HG02981 (cell line): Measurements from ENCODE around the gene ABHD14A.

Source experiments
- ATAC-seq: cut with Tn5 transposase; IDR thresholded peaks from one replicate; pipeline ENCODE4 v1.9.1; 2021; ENCODE audit warnings: mild to moderate bottlenecking, moderate library complexity; ENCODE audit not compliant: unreplicated experiment

Gene ABHD14A

GRCh38 chr3:51940648-51941462 lies 34.0 kb upstream of the ABHD14A start:
- no peak for ATAC-seq

DNA sequence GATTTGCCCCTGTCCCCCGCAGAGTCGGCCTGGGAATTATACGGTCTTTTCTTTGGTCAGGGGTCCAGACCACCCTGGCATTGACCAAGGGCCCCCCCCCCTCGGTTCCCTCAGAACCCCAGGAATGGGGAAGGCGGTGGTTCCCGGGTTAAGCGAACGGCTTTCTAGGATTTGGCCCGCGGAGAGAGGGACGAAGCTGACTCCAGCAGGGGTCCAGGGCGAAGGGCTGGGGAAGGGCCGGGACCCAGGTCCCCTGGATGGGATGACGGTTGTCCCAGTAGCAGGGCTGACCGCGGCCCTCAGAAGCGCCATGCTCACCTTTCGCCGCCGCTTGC lies 33.4 kb upstream of the ABHD14A start:
- no peak for ATAC-seq

- peak; percentile 89 for ATAC-seq
Observed at GRCh38 chr3:51941798-51942602, 32.9 kb upstream of the ABHD14A start, which contains the start of the genes PARP3 and RRP9. TSS of gene PARP3 (plus strand) at chr3:51942363. CDS start at chr3:51943356, 993 bp downstream. TSS of gene RRP9 (minus strand) at chr3:51941904. CDS start at chr3:51941867, 37 bp downstream.

DNA sequence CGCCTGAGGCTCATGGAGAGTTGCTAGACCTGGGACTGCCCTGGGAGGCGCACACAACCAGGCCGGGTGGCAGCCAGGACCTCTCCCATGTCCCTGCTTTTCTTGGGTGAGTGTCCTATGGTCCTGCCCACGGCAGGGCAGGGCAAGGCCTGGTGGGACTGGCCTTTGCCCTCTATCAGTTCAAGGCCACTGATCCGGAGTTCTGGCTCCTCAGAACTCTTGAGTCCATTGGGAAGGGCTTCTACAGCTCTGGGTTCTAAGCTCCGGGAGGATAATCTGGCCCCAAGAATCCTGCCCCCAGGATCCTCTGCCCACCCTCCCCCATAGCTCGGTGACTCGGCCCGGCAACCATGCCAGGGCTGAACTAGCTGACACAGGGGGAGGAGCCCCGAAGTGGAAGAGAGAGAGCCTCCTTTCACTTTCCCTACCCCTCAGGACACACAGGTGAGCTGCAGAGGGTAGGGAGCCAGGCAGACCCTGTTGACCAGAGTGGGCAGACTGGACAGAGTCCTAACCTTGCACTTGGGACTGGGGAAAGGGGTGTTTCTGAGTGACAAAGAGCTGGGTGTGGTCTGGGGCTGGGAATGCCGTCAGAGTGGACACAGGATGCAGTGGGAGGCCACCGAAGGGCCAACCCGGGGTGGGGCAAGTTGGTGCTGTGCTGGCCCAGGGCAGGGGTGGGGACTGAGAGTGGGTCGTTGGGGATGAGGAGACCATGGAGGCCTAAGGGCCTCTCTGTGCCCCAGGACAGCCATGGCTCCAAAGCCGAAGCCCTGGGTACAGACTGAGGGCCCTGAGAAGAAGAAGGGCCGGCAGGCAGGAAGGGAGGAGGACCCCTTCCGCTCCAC lies 32.0 kb upstream of the ABHD14A start:
- ATAC-seq: peak; percentile 31

- no peak for ATAC-seq
Observed at GRCh38 chr3:51943451-51944391, 31.1 kb upstream of the ABHD14A start.

DNA sequence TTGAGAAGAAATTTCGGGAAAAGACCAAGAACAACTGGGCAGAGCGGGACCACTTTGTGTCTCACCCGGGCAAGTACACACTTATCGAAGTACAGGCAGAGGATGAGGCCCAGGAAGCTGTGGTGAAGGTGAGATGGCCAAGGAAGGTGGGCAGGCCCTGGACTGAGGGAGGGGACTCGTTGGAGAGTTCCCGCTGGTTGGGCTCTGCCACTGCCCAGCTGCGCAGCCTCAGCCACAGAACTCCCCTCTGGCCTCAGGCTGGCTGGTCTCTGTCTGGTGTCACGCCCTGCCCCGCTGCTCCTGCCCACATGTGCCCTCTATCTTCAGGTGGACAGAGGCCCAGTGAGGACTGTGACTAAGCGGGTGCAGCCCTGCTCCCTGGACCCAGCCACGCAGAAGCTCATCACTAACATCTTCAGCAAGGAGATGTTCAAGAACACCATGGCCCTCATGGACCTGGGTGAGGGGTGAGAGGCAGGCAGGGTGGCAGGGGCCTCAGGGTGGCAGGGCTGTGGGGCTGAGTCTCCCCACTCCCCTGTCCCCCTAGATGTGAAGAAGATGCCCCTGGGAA lies 30.3 kb upstream of the ABHD14A start:
- no peak for ATAC-seq

GRCh38 chr3:51945031-51945840 lies 29.6 kb upstream of the ABHD14A start:
- no peak for ATAC-seq

DNA sequence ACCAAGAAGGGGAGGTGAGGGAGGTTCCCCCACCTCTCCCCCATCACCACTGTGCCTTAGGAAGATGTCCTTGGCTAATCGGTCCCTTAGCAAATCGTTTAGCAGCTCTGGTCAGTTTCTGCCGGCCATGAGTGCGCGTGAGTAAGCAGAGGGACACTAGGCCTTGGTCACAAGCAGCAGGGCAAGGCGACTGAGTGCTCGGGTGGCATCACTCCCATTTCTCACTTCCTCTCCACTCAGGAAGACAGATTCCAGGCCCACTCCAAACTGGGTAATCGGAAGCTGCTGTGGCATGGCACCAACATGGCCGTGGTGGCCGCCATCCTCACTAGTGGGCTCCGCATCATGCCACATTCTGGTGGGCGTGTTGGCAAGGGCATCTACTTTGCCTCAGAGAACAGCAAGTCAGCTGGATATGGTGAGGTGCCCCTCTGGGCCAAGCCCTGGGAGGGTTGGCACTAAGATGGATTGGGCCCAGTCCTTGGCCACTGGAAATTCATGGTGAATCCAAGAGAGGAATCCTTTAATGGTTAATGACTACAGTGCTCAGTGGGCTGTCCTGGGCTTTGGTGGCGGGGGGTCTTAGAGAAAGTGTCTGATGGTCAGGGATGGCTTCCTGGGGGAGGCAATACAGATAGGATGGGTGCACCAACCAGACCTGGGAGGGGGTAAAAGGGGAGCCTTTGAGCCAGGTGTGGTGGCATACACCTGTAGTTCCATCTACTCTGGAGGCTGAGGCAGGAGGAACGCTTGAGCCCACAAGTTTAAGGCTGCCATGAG lies 28.7 kb upstream of the ABHD14A start:
- ATAC-seq: no peak

DNA sequence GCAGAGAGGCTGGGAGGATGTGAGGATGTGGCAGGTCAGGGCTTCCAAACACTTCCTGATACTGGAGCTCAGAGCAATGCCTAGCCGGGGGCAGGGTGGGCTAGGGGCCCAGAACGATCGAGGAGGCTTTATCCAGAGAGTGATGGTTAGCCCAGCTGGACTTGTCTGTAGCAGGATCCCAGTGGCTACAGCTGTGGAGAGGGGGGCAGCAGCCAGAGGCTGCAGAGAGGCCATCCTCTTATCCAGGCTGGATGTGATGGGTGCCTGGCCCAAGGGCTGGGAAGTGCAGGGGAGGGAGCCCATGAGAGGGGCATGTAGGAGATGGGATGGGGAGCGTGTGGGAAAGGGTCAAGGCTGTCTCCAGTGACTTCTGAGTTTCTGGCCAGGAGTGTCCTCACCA lies 28.1 kb upstream of the ABHD14A start:
- ATAC-seq: no peak

DNA sequence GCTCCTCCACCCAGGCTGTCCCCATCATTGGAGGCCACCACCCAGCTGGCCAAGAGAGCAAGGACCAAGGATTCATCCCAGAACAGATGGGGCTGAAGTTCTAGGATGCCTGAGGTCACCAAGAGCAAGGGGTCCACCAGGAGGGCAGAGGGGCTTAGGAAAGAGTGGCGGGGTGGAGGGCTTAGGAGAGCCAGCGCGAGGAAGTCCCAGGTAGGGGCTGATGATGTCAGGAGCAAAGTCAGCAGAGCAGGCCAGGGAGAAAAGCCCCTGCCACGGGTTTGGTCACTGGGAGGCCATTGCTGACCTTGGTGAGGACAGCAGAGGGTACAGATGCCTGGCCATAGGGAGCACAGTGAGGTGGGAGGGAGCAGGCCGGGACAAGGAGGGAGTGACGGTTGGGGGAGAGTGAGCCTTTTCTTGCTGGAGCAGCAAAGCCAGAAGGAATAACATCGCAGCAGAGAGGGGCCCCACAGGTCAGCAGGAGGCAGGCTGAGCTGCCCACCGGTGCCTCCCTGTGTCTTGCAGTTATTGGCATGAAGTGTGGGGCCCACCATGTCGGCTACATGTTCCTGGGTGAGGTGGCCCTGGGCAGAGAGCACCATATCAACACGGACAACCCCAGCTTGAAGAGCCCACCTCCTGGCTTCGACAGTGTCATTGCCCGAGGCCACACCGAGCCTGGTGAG lies 27.5 kb upstream of the ABHD14A start:
- ATAC-seq: no peak

GRCh38 chr3:51948016-51948580 lies 26.8 kb upstream of the ABHD14A start:
- no peak for ATAC-seq

DNA sequence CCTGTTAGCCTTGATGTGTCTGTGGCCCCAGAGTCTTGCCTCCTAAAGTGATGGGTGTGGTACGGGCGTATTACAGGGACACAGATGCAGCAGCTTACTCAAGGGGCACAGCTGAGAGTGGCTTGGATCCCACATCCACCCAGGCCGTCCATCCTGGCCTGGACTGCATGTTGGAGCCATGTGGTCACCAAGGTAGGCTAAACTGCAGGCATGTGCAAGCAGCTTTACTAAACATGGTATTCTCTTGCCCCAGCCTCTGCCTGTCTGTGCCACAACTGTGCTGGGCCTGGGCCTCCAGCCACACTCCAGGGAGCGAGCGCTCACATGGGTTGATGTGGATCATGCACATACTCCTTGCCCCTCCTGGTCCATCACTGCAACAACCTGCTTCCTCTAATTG lies 25.7 kb upstream of the ABHD14A start:
- ATAC-seq: no peak

GRCh38 chr3:51950899-51951298 lies 24.0 kb upstream of the ABHD14A start:
- no peak for ATAC-seq

DNA sequence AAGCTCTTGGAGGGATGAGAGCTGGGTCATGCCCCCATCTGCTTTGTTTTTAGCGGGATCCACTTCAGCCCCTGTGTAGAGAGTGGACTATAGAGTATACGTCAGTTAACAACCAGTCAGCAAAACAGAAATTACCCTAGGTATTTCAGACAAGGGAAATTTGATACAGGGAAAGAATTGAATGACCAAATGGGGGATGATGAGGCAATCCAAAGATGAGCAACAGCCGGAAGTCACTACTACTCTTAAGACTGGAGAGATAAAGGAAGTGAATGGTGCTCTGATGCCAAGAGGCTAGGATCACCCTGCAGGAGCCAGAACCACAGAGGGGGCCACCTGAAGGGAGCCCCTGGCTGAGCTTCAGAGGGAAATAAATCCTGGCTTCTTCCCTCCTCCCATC lies 21.4 kb upstream of the ABHD14A start:
- ATAC-seq: no peak

DNA sequence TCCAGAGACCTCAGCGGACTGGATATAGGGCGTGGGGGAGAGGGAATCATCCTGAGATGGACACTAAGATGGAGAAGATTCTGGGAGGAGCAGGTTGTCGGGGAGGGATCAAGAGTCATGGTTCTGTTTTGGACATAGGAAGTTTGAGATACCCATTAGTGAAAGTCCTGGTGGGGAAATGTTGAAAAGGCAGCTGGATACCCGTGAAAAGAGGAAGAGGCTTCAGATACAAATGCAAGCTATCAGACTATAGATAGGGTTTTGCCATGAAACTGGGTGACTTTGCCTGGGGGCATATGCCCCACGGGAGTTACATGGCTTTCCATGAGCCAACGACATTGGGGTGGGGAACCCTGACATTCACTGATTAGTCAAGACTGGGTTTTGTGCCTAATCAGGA lies 20.8 kb upstream of the ABHD14A start:
- ATAC-seq: no peak

GRCh38 chr3:51954713-51955112 lies 20.2 kb upstream of the ABHD14A start:
- ATAC-seq: no peak

DNA sequence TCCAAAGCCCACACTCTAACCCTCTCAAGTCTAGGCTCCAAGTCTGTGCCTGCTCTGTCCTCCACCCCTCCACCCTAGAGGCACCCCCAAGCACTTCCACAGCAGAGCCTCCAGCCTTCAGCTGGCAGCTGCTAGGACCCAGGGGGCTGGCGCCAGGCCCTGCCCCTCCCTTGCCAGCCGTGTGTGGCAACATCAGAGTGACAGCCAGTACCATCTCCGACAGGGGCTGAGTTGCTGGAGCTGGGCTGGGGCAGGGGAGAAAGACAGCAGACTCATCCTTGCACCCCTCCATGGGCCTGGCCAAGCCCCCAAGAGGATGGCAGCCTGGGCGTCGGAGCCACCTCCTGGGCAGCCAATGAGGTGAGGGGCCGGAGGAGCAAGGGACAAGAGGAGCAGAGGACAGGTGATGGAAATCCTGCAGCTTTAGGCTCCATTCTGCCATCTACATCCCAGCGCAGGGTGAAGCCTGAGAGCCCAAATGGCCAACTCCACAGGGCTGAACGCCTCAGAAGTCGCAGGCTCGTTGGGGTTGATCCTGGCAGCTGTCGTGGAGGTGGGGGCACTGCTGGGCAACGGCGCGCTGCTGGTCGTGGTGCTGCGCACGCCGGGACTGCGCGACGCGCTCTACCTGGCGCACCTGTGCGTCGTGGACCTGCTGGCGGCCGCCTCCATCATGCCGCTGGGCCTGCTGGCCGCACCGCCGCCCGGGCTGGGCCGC lies 19.5 kb upstream of the ABHD14A start, which contains the start of gene GPR62:
Gene GPR62, plus strand, starts transcription at position 207 of the 718 bp plus-strand sequence. Its CDS starts 272 bp downstream, at position 479.
- no peak for ATAC-seq
